ENCODE data around the gene CREBL2.

Gene CREBL2

DNA sequence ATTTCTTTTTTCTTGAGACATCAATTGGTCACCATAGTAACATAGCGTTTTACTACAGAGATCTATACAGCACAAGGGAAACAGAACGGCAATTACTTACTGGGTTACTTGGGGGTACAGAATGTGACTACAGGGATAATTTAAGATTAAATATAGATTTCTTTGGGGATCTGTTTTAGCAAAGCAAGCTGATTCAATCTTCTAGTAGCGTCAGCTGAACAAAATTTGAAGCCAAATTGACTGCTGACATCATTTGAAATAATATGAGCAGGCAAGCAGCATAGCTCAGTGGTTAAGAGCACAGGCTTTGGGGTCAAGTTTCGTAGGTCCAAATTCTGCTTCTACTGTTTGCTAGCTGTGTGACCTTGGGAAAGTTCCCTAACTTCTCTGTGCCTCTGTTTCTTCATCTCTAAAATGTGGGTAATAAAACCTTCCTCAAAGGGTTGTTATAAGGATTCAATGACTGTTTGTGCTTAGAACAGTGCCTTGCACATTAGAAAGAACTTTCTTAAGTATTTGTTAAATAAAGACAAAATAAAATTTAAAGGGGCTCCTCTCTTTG lies 71.5 kb downstream of the CREBL2 start:
- DNase-seq, result no peak

DNA sequence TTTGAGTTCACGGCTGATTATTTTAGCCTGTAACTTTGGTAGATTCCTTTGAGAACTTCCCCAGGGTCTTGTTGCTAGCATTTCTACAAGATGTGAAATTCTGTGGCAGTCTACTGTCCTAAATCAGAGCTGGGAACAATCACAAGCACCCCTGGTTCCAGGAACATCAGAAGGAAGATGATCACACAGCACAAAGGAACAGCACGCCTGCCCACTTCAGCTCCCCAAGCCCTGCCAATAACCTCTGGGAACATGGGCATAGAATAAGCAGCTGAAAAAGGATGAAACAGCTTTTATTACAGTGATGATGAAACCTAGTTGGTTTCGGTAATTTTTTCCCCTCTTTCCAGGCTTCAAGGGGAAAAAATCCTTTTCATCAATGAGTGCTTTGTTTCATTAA lies 72.0 kb downstream of the CREBL2 start:
- no peak for DNase-seq

DNA sequence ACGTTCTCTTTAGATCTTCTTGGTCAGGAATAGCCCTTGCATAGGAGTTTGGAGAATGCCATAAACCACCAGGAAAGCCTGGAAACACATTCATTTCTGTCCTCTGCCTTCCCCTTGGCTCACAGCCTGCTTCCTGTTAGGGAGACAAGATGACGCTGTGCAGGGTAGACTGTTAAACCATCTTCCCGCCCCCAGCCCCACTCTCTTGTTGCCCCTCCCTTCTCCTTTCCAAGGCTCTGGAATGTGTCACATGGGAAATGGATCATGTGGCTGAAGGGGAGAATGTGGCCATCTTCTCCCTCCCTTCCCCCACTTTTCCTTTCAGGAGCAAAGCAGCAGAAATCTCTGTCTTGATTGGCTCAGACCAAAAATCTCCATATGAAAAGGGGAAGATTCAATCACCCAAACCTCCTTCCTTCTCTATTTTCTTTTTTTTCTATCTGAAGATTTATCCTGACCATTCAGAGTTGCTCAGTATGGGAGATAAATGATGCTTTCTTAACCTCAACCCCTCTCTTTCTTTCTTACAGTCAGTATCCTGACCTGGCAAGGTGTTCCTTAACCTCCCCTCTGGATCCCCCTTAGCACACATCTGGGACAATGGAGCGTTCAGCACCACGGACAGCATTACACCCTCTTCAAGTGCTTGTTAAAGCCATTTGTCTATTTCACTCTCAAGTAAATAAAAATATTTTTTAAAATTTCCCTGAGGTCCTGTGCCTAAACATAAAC lies 72.9 kb downstream of the CREBL2 start:
- DNase-seq, result peak; percentile 66

DNA sequence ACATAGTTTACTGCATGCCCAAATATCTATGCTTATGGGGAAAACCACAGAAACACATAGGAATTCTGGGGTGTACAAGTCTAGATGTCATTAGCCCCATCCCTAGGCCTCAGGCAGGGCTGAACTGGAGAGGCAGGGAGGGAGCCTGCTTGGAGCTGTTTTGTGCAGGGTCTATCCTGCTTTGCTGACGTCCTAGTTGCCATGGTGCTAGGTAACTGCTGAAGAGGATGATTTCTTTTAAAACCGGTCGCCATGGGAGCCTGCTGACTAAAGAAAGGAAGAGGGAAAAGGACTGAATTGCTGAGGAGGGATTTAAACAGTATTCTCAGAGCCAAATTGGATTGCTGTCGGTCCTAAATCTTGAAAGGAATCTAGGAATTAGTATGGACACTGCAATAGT lies 73.6 kb downstream of the CREBL2 start:
- DNase-seq, result peak; percentile 77

DNA sequence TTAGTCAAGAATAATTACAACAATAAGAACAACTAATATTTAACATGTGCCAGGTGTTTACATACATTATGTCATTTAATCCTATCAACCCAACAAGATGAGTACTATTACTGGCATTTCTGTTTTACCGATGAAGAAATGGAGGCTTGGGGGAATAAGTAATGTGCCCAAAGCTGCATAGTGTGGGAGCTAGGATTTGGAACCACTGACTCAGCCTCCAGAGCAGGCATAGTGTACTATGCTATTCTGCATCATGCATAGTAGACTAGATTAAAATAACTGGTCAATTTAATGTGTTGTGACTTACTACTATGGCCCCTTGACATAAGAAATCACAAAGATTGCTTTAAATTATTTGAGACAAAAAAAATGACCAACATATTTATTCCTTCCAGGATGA lies 74.8 kb downstream of the CREBL2 start:
- no peak for DNase-seq

DNA sequence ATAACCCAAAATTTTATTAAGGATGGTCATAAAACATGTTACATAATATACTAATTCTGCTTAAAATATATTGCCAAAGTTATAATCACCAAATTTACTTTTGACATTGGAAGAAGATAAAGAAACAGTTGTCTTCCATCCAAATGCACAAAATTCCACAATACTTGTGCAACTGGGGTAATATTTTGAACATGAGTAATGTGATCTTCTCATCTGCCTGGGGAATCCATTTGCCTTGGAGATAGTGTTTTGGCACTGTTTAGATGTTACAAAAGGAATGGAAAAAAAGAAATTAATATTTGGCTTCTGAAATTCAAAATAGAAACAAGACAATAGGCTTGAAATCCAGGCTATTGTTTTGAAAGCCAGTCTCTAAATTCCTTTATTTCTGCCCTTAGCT lies 75.2 kb downstream of the CREBL2 start:
- no peak for DNase-seq

DNA sequence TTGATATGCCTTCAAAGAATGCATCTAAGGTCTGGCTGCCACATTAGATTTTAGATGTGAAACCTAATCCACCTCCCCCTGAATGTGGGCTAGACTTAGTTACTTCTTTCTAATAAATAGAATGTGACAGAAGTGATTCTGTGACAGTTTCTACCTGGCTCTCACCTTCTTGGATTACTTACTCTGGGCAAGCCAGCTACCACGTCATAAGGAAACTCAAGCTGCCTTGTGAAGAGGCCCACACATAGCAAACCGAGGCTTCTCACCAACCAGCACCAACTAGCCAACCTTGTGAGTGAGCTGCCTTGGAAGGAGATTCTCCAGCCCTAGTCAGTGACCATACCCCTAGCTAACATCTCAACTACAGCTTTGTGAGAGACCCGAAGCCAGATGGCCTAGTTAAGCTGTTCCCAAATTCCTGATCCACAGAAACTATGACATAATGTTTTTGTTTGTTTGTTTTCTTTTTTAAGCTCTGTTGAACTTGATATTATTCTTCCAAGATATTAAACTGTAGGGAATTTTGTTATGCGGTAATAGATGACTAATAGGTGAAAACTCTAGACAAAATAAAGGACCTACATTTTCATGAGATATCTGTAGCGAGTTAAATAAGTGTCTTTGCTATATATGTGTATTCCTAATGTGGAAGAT lies 78.1 kb downstream of the CREBL2 start:
- no peak for DNase-seq

DNA sequence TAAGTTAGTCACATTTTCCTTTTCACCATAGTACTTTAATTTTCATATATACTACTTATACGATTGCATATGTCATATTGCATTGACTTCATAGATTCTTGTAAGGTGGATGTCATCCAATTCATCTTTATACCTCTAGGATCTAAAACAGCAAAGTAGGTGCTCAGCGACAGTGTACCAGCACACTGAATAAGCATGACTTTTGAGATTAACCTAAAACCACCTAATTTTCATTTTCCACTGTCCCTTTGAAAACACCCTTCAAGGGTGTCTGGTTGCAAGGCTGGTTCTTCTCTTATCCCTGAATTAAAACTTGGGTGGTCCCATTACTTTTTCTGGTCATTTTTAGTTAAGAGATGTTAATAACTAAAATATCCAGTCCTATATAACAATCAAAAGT lies 79.9 kb downstream of the CREBL2 start:
- DNase-seq, result no peak

DNA sequence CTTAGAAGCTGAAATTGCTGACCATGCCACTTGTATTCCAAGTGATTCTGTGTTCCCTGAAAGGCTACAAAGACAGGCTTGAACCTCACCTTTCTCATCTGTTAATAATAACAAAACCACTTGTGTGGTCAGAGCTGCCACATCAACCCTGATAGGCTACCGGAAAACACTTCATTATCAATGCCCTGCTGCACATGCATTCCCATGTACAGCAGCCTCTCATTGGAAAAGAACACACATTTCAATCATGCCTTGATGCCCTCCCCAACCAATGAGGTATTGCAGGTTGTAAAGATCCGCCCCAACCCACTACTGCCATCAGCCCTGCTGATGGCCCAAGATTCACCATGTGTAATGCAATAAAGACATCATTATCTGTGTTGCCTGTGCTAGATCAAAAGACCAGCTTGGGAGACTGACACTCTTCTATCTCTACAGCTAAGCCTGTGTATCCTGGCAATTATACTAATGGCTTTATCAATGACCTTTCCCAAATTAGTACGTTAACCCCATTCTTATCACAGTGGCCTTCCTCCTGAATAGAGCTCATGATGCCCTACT lies 81.5 kb downstream of the CREBL2 start:
- DNase-seq, result peak; percentile 31

Measured in NCI-H146 (cell line).